NT2/D1 (cell line): ENCODE data around the gene GDPGP1.
"Not testable (repeated sequence)": the region's sequence is repeated elsewhere in the genome, so short reads cannot be mapped to it uniquely, and the experiment has no call there.

ENCODE experiments used
- SUZ12 ChIP-seq: IDR thresholded peaks from 2 replicates; pipeline ENCODE4 v1.6.1; 2011; ENCODE audit not compliant: insufficient read length, insufficient read depth; ENCODE audit errors: extremely low read depth
- YY1 ChIP-seq: IDR thresholded peaks from 2 replicates; pipeline ENCODE4 v1.6.1; 2011; ENCODE audit not compliant: insufficient read length, insufficient read depth
- ZNF274 ChIP-seq: IDR thresholded peaks from 2 replicates; pipeline ENCODE4 v1.6.1; 2011; ENCODE audit warnings: mild to moderate bottlenecking, low read depth, low read length

DNA sequence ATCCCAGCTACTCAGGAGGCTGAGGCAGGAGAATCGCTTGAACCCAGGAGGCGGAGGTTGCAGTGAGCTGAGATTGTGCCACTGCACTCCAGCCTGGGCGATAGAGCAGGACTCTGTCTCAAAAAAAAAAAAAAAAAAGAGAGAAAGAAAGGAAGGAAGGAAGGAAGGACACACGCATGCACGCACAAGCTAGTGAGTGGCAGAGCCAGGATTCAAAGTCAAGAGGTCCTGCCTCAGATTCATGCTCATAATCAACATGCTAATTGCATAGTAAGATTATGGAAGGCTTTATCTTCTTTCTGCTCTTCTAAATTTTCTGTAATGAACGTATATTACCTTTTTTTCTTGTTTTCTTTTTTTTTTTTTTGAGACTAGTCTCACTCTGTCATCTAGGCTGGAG, 26.7 kb downstream of the GDPGP1 start:
- not testable (repeated sequence) for TF ChIP-seq SUZ12, YY1, ZNF274
